NCI-H774 (cell line): ENCODE results near the gene EHBP1.

Experiments used
- DNase-seq: peaks from one replicate; lab custom pipeline; 2025; lab: John Stamatoyannopoulos, UW

The EHBP1 gene

DNA sequence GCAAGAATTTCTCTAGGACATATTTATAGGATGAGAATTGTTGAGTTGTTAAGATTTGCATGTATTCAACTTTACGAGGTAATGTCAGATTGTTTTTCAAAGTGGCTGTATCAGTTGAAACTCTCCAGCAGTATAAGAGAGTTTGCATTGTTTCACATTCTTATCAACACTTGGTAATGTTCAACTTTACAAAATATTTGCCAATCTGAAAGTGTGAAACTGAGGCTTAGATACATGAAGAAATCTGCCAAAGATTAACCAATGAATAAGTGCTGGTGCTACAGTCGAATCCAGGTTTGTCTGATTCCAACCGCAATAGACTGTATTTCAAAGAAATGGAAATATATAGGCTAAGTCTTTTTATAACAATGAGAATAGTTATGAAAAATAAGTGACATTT, 117.0 kb downstream of the EHBP1 start:
- DNase-seq = no peak

DNA sequence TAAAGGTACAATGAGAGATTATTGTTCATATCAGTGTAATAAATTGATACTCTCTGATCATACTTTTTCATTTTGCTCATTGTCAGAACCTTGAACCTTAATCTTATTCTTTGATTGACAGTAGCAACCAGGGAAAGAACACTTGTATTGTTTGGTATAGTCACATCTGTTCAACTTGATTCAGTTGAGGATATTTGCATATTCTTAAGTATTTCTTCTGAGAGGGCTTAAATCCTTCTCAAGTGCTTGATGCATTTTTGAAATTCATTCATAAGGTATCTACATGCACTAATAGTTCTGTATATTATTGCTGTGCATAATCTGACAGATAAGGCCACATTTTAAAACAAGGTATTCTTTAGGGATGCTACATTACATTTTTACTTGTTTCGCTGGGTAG, 118.9 kb downstream of the EHBP1 start:
- DNase-seq = no peak

DNA sequence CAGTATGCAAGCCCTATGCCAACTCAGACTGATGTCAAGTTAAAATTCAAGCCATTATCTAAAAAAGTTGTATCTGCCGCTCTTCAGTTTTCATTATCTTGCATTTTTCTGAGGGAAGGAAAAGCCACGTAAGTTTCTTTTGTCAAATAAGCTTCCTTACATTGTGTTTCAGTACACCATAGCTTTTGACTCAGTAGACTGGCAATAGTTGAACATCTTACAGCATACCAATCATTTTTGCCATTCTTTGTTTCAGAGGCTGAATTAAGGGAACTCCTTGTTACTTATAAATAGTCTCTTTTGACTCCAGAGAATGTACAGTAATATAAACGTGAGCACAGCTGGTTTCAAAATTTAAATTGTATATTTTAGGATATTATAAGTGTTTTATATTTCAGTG, 120.6 kb downstream of the EHBP1 start:
- DNase-seq = no peak

- DNase-seq = no peak
Observed at GRCh38 chr2:62826953-62827675, 121.6 kb downstream of the EHBP1 start.

- DNase-seq = no peak
Observed at GRCh38 chr2:62831729-62832128, 126.2 kb downstream of the EHBP1 start.

GRCh38 chr2:62844311-62845090, 139.0 kb downstream of the EHBP1 start:
- no peak for DNase-seq

- DNase-seq = no peak
Observed at GRCh38 chr2:62845256-62845655, 139.7 kb downstream of the EHBP1 start.

- no peak for DNase-seq
Observed at GRCh38 chr2:62852254-62852653, 146.7 kb downstream of the EHBP1 start.

GRCh38 chr2:62854600-62855514, 149.3 kb downstream of the EHBP1 start:
- DNase-seq = no peak

DNA sequence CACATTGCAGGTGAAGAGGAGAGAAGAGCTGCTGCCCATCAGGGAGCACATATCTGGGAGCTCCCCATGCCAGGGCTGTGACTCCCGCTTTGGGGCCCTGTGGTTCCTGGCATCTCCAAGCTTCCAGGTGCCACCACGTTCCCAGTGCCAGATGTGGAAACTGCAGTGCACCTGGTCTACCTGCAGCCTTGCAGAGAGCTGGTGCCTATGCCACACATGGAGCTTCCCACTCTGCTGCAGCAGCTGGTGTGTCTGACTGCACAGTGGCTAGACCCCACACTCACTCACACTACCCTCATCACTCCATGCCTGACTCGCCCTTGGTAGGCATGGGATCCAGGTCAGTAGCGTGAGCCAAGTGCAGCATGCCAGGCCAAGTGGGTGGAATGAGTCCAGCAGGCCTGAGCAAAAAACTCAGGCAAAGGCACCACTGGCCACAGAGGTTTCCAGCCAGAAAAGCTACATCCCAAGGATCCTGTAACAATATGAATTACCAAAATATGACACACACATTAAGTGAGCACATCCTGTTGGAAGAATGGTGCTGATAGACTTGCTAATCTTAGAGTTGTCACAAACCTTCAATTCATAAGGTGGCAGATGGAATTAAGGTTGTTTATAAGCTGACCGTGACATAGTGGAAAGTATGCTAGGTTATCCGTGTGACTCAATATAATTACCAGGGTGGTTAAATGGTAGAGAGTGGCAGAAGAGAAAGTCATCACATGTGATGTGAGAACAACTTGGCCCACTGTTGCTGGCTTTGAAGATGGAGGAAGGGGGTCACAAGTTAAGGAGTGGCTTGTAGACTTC, 150.9 kb downstream of the EHBP1 start:
- DNase-seq = no peak

GRCh38 chr2:62857139-62857931, 151.8 kb downstream of the EHBP1 start:
- no peak for DNase-seq

DNA sequence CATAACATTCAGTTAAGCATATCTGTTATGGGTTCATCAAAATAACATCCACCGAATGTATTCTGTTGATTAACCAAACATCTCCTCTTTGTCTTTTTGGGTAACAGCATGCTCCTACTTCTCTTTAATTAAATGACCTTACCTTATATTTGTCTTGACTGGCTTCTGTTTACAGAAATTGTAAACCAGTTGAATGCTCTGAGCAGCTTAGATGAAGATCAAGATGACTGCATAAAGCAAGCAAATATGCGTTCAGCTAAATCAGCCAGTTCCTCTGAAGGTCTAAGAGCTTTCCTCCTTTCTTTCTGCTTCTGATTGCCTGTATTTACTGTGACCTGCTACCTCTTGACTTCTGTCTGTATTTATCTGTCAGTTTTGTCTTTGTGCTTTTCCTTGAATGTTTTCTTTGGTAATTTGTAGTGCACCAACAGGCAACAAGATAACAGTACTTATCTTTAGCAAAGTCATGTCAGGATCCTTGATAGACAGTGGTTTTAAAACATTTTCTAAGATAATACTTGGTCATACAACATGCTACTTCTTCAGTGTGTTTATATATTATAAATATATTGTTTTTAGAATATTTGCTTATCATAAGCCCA, 152.8 kb downstream of the EHBP1 start:
- no peak for DNase-seq

DNA sequence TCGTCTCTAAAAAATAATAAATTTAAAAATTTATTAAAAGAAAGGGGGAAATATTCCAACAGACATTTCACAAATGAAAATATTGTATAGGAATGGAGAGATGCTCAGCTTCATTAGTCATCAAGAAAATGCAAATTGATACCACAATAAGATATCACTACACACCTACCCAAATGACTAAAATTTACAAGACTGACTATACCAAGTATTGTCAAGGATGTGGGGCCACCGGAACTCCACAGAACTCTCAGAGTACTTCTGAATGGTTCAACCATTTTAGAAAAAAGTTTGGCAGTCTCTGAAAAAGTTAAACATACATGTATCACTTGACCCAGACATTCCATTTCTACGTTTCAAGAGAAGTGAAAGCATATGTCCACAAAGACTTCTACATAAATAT, 163.4 kb downstream of the EHBP1 start:
- DNase-seq = no peak

GRCh38 chr2:62870966-62871365, 165.5 kb downstream of the EHBP1 start:
- DNase-seq = no peak

DNA sequence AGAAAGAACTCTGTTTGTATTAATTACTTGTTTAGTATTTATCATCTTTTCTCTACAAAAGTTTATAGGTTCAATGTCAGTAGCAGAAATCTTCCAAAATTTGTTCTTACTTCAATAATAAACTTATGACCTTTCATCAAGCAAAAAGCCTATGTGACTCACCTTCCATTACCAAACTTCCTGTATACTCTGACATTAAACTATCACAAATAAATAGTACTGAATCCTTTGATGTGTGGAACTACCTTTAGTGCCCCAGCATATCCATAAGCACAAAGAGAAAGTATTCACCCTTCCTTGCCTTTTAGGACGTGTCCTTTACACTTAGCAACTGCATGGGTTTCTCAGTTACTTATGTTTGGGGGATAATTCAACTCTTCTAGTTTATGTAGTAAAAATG, 166.0 kb downstream of the EHBP1 start:
- no peak for DNase-seq

GRCh38 chr2:62873603-62874002, 168.1 kb downstream of the EHBP1 start:
- DNase-seq = no peak

DNA sequence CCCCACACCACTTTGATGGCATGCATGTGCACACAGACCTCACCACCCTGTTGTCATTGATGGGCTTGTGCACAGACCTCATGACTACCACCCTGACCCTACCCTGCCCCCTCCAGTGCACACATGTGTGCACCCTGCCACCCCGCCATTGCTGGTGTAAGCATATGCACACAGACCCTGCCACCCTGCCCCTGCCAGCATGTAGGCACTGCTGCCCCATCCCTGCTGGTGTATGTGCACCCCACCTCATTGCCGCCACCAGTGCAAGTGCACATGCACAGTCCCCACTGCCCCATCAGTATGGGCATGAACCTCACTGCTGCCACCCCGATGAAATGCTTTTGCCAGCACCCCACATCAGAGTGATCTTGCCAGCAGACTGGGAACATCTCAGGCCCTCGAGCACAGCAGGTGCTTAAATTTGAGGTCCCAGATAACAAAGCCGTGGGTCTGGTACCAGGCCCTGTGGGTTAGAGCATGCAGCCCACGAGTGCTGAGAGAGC, 169.4 kb downstream of the EHBP1 start:
- DNase-seq = no peak

- no peak for DNase-seq
Observed at GRCh38 chr2:62881162-62881795, 175.8 kb downstream of the EHBP1 start.

- DNase-seq = no peak
Observed at GRCh38 chr2:62883629-62884028, 178.1 kb downstream of the EHBP1 start.

GRCh38 chr2:62884086-62884485, 178.6 kb downstream of the EHBP1 start:
- DNase-seq = no peak
